HepG2 (cell line): Measurements from ENCODE around the gene HSPB6. TPM values are rescaled to one million over a fixed set of nuclear protein-coding genes. Genes with fewer than 3 reads are reported as not detected.

Experiments used
- ATAC-seq: fragments of 200-7000 bp; cut with Tn5 transposase; 3 replicates; pipeline ENCODE4 v1.9.1; 2020; ENCODE audit warnings: mild to moderate bottlenecking, moderate library complexity
- BruUV-seq: library from RNA; stranded (reverse); fragments of 400-500 nt; replicated peaks from 2 replicates; lab custom pipeline; 2021; lab: Mats Ljungman, UMichigan
- CTCF ChIA-PET: fragments of 300-600 bp; formaldehyde crosslinking; extraction: SDS; loops from one replicate; lab custom pipeline; 2021; ENCODE audit warnings: low total read pairs, inconsistent platforms, low intra/inter-chr PET ratio; lab: Yijun Ruan, JAX
- POLR2A ChIA-PET: fragments of 350-600 bp; sonication (Branson Sonifier 250); formaldehyde crosslinking; loops from one replicate; lab custom pipeline; 2020; ENCODE audit warnings: antibody characterized with exemption, inconsistent platforms; lab: Yijun Ruan, JAX
- DNase-seq: peaks from one replicate; pipeline ENCODE4 v3.0.0-alpha.2; 2015; ENCODE audit warnings: low spot score
- FAIRE-seq: peaks from 3 replicates; lab custom pipeline; 2011; peaks lifted over from hg19 to GRCh38; lab: Jason Lieb, UNC
- H2AFZ ChIP-seq: one replicate; pipeline ENCODE4 v1.6.1; 2011; ENCODE audit warnings: low read length, inconsistent platforms
- H3K27ac ChIP-seq: fragments of 300-600 bp; 3 replicates; pipeline ENCODE4 v1.8.0; 2011; ENCODE audit warnings: mixed run types, mild to moderate bottlenecking, mixed read lengths, low read length, inconsistent platforms; ENCODE audit not compliant: insufficient read depth; ENCODE audit errors: extremely low read length
- H3K27me3 ChIP-seq, 2 experiments: fragments of 200-600 bp in 1 of 2; 2 replicates in 1 of 2; 3 replicates in 1 of 2; pipeline versions ENCODE4 v1.6.0 to v1.8.0; 2011; ENCODE audit warnings: low read length in 2 of 2, mild to moderate bottlenecking in 2 of 2, moderate library complexity in 2 of 2, inconsistent platforms in 1 of 2; ENCODE audit not compliant: insufficient read depth in 2 of 2, control insufficient read depth in 1 of 2
- H3K36me3 ChIP-seq, 2 experiments: fragments of 200-600 bp in 1 of 2; replicated peaks in 1 of 2; 2 replicates in 1 of 2; 3 replicates in 1 of 2; pipeline versions ENCODE4 v1.5.1 to v1.8.0; 2011; ENCODE audit warnings: low read length in 2 of 2, inconsistent platforms in 1 of 2; ENCODE audit not compliant: insufficient read depth in 2 of 2, control insufficient read depth in 1 of 2
- H3K4me1 ChIP-seq: 2 replicates; pipeline ENCODE4 v1.5.1; 2012; ENCODE audit warnings: low read length, inconsistent platforms; ENCODE audit not compliant: insufficient read depth
- H3K4me2 ChIP-seq: 2 replicates; pipeline ENCODE4 v1.6.0; 2011; ENCODE audit warnings: low read depth, low read length, inconsistent platforms
- H3K4me3 ChIP-seq, 3 experiments: fragments of 200-600 bp in 1 of 3; sonication (generic), shearing (Covaris generic) in 1 of 3; replicated peaks in 1 of 3; 2 replicates each; pipeline ENCODE4 v1.5.1; 2011 to 2016; ENCODE audit warnings: low read length in 3 of 3, inconsistent platforms in 2 of 3, low read depth in 2 of 3, mild to moderate bottlenecking in 2 of 3, control low read depth in 1 of 3, mixed read lengths in 1 of 3; ENCODE audit not compliant: insufficient read depth in 1 of 3
- H3K79me2 ChIP-seq: one replicate; pipeline ENCODE4 v1.6.1; 2011; ENCODE audit warnings: low read length, inconsistent platforms; ENCODE audit not compliant: insufficient read depth
- H3K9ac ChIP-seq: 2 replicates; pipeline ENCODE4 v1.6.0; 2011; ENCODE audit warnings: mild to moderate bottlenecking, low read depth, low read length, inconsistent platforms; ENCODE audit not compliant: insufficient read depth
- H3K9me3 ChIP-seq: 2 replicates; pipeline ENCODE4 v1.5.1; 2012; ENCODE audit warnings: mild to moderate bottlenecking, low read length
- H4K20me1 ChIP-seq: 2 replicates; pipeline ENCODE4 v1.6.0; 2011; ENCODE audit warnings: inconsistent platforms, mild to moderate bottlenecking, low read length, moderate library complexity; ENCODE audit not compliant: insufficient read depth
- ATAD3A ChIP-seq: sonication (generic); formaldehyde crosslinking; IDR thresholded peaks from 2 replicates; pipeline ENCODE4 v1.4.0; 2020; ENCODE audit warnings: missing genetic modification reagents
- EEA1 ChIP-seq: sonication (generic); formaldehyde crosslinking; IDR thresholded peaks from 2 replicates; pipeline ENCODE4 v1.5.1; 2020; ENCODE audit warnings: mild to moderate bottlenecking, missing genetic modification reagents, borderline replicate concordance
- ETV5 ChIP-seq: IDR thresholded peaks from 2 replicates; pipeline ENCODE4 v1.6.1; 2018; ENCODE audit warnings: missing biosample characterization, missing genetic modification reagents, inconsistent platforms, borderline replicate concordance
- GLI4 ChIP-seq: sonication (generic); formaldehyde crosslinking; IDR thresholded peaks from 2 replicates; pipeline ENCODE4 v1.5.1; 2020; ENCODE audit warnings: missing genetic modification reagents, mild to moderate bottlenecking, moderate library complexity, borderline replicate concordance
- HDAC1 ChIP-seq: sonication (generic); formaldehyde crosslinking; IDR thresholded peaks from 2 replicates; pipeline ENCODE4 v1.5.1; 2020; ENCODE audit warnings: mild to moderate bottlenecking, missing genetic modification reagents
- KLF12 ChIP-seq: sonication (generic); formaldehyde crosslinking; IDR thresholded peaks from 2 replicates; pipeline ENCODE4 v1.4.0; 2020; ENCODE audit warnings: missing genetic modification reagents, borderline replicate concordance
- MED13 ChIP-seq: sonication (generic); formaldehyde crosslinking; IDR thresholded peaks from 2 replicates; pipeline ENCODE4 v1.5.0; 2020; ENCODE audit warnings: missing genetic modification reagents
- MIXL1 ChIP-seq: IDR thresholded peaks from 2 replicates; pipeline ENCODE4 v1.6.1; 2016
- NCOR1 ChIP-seq: fragments of 200-600 bp; sonication (generic); IDR thresholded peaks from 2 replicates; pipeline ENCODE4 v1.7.0; 2017; ENCODE audit warnings: antibody characterized with exemption, low read length, borderline replicate concordance
- SOX13 ChIP-seq, 3 experiments: fragments of 450-650 bp in 1 of 3; sonication (generic) in 1 of 3; formaldehyde crosslinking in 1 of 3; IDR thresholded peaks in 2 of 3; conservative IDR thresholded peaks in 1 of 3; 2 replicates each; pipeline versions ENCODE4 v1.5.0 to v1.6.1; 2016 to 2020; ENCODE audit warnings: antibody characterized with exemption in 1 of 3, mild to moderate bottlenecking in 1 of 3, missing compliant biosample characterization in 1 of 3, missing genetic modification reagents in 1 of 3, moderate library complexity in 1 of 3
- TCF7L2 ChIP-seq: IDR thresholded peaks from 2 replicates; pipeline ENCODE4 v1.6.1; 2011; ENCODE audit warnings: mild to moderate bottlenecking, low read depth, low read length, moderate library complexity
- TRIM24 ChIP-seq: sonication (generic); formaldehyde crosslinking; IDR thresholded peaks from 2 replicates; pipeline ENCODE4 v1.8.0; 2022; ENCODE audit warnings: mild to moderate bottlenecking, missing genetic modification reagents
- U2AF1 ChIP-seq: fragments of 200-400 bp; formaldehyde crosslinking; optimal IDR thresholded peaks from 2 replicates; pipeline ENCODE3; 2017; ENCODE audit warnings: mild to moderate bottlenecking, low read depth, low read length
- USF2 ChIP-seq, 2 experiments: sonication (generic) in 1 of 2; formaldehyde crosslinking in 1 of 2; IDR thresholded peaks; 2 replicates each; pipeline versions ENCODE4 v1.5.1 to v1.6.1; 2011 to 2020; ENCODE audit warnings: borderline replicate concordance in 1 of 2, low read depth in 1 of 2, low read length in 1 of 2, mild to moderate bottlenecking in 1 of 2, missing genetic modification reagents in 1 of 2, moderate library complexity in 1 of 2
- ZBTB37 ChIP-seq: sonication (generic); formaldehyde crosslinking; IDR thresholded peaks from 2 replicates; pipeline ENCODE4 v1.4.0; 2020; ENCODE audit warnings: mild to moderate bottlenecking, missing genetic modification reagents
- ZNF205 ChIP-seq: IDR thresholded peaks from 2 replicates; pipeline ENCODE4 v1.6.1; 2018; ENCODE audit warnings: missing biosample characterization, missing genetic modification reagents
- ZNF235 ChIP-seq: sonication (generic); formaldehyde crosslinking; IDR thresholded peaks from 2 replicates; pipeline ENCODE4 v1.8.1; 2023; ENCODE audit warnings: mild to moderate bottlenecking, missing genetic modification reagents, borderline replicate concordance
- ZNF256 ChIP-seq: sonication (generic); formaldehyde crosslinking; conservative IDR thresholded peaks from 2 replicates; pipeline ENCODE4 v1.4.0; 2020; ENCODE audit warnings: missing genetic modification reagents
- ZNF292 ChIP-seq: sonication (generic); formaldehyde crosslinking; IDR thresholded peaks from 2 replicates; pipeline ENCODE4 v1.8.1; 2022; ENCODE audit warnings: mild to moderate bottlenecking, low read depth, missing genetic modification reagents, borderline replicate concordance
- ZNF33B ChIP-seq: sonication (generic); formaldehyde crosslinking; IDR thresholded peaks from 2 replicates; pipeline ENCODE4 v1.5.1; 2020; ENCODE audit warnings: mild to moderate bottlenecking, missing genetic modification reagents
- ZNF607 ChIP-seq: sonication (generic); formaldehyde crosslinking; IDR thresholded peaks from 2 replicates; pipeline ENCODE4 v1.5.1; 2020; ENCODE audit warnings: missing genetic modification reagents, mild to moderate bottlenecking, borderline replicate concordance
- ZSCAN25 ChIP-seq: sonication (generic); formaldehyde crosslinking; IDR thresholded peaks from 2 replicates; pipeline ENCODE4 v1.8.0; 2022; ENCODE audit warnings: mild to moderate bottlenecking, missing genetic modification reagents
- ZSCAN9 ChIP-seq: IDR thresholded peaks from 2 replicates; pipeline ENCODE4 v1.6.1; 2016; ENCODE audit warnings: borderline replicate concordance
- WGBS: methylation state at CpG from one replicate; pipeline ENCODE4 v1.1.6; 2017; ENCODE audit warnings: low lambda C conversion rate; 5-methylcytosine and 5-hydroxymethylcytosine counted together
- in situ Hi-C: cut with HindIII; loops from 2 replicates; pipeline ENCODE4 v1.10.0; 2017; ENCODE audit warnings: low pct_unique_long_range_greater_than_20kb; ENCODE audit not compliant: extremely low pct_ligation_motif_present
- intact Hi-C: fragments of 100-400 bp; cut with micrococcal nuclease; formaldehyde crosslinking; loops from one replicate; pipeline ENCODE4 v1.10.0; 2022; ENCODE audit not compliant: unreplicated experiment
- polyA plus RNA-seq, 8 experiments: library from polyadenylated mRNA; depleted of rRNA in 3 of 8; stranded (reverse) in 7 of 8; unstranded in 1 of 8; fragments of >200 nt; fragmentation: Illumina TruSeq in 4 of 8; extraction: Trizol in 4 of 8; gene quantifications; 2 replicates each; pipeline versions ENCODE4 v1.2.1 to v1.2.3, GENCODE V29; 2011 to 2016; ENCODE audit warnings: low read depth in 4 of 8, missing spikeins in 1 of 8, mixed read lengths in 1 of 8; ENCODE audit not compliant: insufficient read depth in 1 of 8
- total RNA-seq, 5 experiments: library from RNA; depleted of rRNA; stranded (reverse); fragments of >200 nt; fragmentation: Illumina TruSeq; extraction: Trizol; gene quantifications; 2 replicates each; pipeline ENCODE4 v1.2.3, GENCODE V29; 2016; ENCODE audit warnings: low read depth in 1 of 5

HSPB6 gene
- total and polyA plus RNA-seq, 2 of the 13 experiments (the other 11 are each of a cell fraction or from before 2014, with no cell fraction given) = 0.18 TPM; not detected in 1

- TF ChIP-seq ZNF33B (CRISPR knock-in tag) (no peak), GLI4 (CRISPR knock-in tag) (no peak), MED13 (CRISPR knock-in tag) (no peak), NCOR1 (no peak), ZNF607 (CRISPR knock-in tag) (no peak), ETV5 (CRISPR knock-in tag) (no peak), ATAD3A (CRISPR knock-in tag) (no peak), ZSCAN9 (CRISPR knock-in tag) (no peak)
These were observed 23.9 kb upstream of the HSPB6 start (continued) for GRCh38 chr19:35780717-35781116.

- in situ Hi-C loops = no loop called here
- Histone ChIP-seq H3K9me3 (no peaks in the 10 kb centered on the region), H3K4me2 (no peak overlapping the region)
- ATAC-seq = no peak
- no TSS peak for BruUV-seq
- TF ChIP-seq HDAC1 (CRISPR knock-in tag) (no peak), ZNF256 (no peak), U2AF1 (no peak), ZNF235 (CRISPR knock-in tag) (no peak), ZSCAN25 (CRISPR knock-in tag) (no peak), EEA1 (no peak), ZNF205 (CRISPR knock-in tag) (no peak), TRIM24 (CRISPR knock-in tag) (no peak), SOX13 (IDR thresholded peaks at IDR 0.05) (no peak), SOX13 (CRISPR knock-in tag; conservative IDR thresholded peaks at IDR 0.05 in 1 of 2, IDR thresholded peaks at IDR 0.05 in 1 of 2) (no peak), ZBTB37 (CRISPR knock-in tag) (no peak), TCF7L2 (no peak), ZNF292 (CRISPR knock-in tag) (no peak), KLF12 (CRISPR knock-in tag) (no peak), MIXL1 (no peak), USF2 (IDR thresholded peaks at IDR 0.05; ENCODE audit: low read depth, low read length) (no peak), USF2 (CRISPR knock-in tag; IDR thresholded peaks at IDR 0.05; ENCODE audit: borderline replicate concordance) (no peak)
- TF ChIP-seq, all 625 proteins: peak for 0
- 96% methylated on average over 13 of the region's 16 CpGs for WGBS
- H3K36me3 ChIP-seq = peaks cover 0 to 2% of the 10 kb centered on the region in 2 experiments; a peak in 2 of 5 replicates
- POLR2A ChIA-PET = no interaction called here
- CTCF ChIA-PET = no interaction called here
- no peaks in the 10 kb centered on the region for H3K27me3 ChIP-seq
- no peak for DNase-seq
- H3K27ac ChIP-seq = no peak overlapping the region
- FAIRE-seq = no peak
- no peak overlapping the region for H3K9ac ChIP-seq
- H3K79me2 ChIP-seq = no peaks in the 10 kb centered on the region
- peaks cover 38% of the 10 kb centered on the region for H3K4me1 ChIP-seq
- no peak overlapping the region for H3K4me3 ChIP-seq
- no peaks in the 10 kb centered on the region for H4K20me1 ChIP-seq
- intact Hi-C loops = no loop called here
- no peak overlapping the region for H2AFZ ChIP-seq
These were observed 23.2 kb upstream of the HSPB6 start for GRCh38 chr19:35780058-35780457.
